CD4-positive, alpha-beta T cell treated with Interleukin-21 for 1 hour (primary cell): ENCODE results near the gene DMWD.

Experiments
- DNase-seq: peaks from one replicate; pipeline ENCODE4 v3.0.0-alpha.2; 2020

The DMWD gene

DNA sequence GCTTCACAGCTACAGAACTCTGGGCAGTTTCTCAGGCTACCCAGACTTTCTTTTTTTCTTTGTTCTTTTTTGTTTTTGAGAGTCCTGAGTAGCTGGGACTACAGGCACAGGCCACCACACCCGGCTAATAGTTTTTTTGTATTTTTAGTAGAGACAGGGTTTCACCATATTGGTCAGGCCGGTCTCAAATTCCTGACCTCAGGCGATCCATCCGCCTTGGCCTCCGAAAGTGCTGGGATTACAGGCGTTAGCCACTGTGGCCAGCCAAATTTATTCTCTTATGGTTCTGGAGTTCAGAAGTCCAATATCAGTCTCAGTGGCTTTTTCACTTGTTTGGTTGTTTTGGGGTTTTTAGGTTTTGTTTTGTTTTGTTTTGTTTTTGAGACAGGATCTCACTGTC, 47.0 kb downstream of the DMWD start:
- DNase-seq = no peak

DNA sequence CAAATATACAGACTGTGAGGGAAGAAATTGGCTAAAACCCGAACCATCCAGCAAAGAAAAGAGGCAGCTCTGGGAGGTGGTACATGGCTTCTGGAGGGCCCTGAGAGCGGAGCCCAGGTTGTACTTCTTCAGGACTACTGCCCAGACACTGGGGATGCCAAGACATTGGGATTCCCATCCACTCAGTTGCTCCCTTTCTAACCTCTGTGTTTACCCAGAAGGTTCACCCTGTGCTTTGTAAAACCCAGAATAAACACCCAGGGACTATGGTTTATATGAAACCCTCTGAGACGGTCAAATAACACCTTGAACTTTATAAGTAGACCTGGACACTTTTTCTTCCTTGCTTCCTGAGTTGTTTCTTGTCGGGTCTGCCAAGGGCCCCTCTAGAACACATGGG, 49.7 kb downstream of the DMWD start:
- DNase-seq = no peak

DNA sequence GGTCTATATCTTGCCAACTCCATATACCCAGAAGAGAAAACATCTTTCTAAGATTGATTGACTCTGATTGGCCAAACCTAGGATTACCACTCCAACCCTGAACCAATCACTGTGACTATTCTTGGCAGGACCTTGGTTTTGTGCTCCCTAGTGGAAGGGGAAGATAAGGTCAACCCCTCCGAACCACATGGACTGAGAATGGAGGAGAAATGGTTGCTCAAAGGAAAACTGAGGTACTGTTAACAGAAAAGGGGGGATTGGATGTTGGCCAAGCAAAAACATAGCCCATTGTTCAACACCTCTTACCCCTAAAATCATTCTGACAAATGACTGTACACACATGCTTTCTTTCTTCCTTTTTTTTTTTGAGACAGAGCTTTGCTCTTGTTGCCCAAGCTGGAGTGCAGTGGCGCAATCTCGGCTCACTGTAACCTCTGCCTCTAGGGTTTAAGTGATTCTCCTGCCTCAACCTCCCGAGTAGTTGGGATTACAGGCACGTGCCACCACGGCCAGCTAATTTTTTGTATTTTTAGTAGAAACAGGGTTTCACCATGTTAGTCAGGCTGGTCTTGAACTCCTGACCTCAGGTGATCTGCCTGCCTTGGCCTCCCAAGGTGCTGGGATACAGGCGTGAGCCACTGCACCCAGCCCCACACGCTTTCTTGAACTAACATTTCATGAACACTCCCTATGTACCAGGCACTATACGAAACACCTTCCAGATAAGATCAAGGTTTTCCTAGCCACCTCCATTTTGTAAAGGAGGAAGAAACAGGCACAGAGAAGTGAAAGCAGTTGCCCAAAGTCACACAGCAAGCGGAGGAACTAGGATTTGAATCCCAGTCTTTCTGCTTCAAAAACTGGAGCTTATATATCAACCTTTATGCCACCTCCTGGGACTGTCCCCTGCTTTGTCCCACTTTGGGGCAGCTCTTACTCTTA, 52.9 kb downstream of the DMWD start:
- DNase-seq = no peak

DNA sequence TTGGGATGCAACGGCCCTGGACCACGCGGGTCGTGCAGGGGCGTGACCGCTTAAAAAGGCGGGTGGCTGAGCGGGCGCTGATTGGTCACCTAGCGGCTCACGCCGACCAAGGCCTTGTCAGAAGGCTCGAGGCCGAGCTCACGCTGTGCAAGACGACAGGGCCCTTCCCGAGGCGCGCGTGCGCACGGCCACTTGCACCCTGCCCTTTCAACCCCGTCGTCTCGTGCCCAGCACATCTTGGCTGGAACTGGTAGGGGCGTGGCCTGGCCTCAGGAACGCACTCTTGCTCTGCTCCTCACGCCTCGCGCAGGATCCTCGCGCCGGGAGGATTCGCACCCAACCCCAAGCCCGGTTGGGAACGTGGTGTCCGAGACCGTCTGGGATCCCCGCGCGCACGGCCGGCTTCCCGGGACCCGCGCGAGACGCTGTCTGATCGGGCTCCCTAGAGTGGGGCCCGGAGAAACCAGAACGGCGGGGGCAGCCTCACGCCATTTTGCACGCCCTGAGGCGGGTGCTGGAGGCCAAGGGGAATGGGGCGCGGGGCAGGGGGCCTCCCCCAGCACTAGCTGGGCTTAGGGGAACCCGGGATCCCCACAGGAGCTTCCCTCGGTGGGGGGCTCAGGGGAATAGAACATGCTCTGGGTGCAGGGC, 59.4 kb downstream of the DMWD start, which contains the start of gene MEIOSIN:
Gene MEIOSIN, plus strand, starts transcription at position 280 of the 651 bp plus-strand sequence. CDS start 1,938 bp downstream, outside the sequence.
- no peak for DNase-seq
